ENCODE measurements around the gene UBE4A.

Gene UBE4A

DNA sequence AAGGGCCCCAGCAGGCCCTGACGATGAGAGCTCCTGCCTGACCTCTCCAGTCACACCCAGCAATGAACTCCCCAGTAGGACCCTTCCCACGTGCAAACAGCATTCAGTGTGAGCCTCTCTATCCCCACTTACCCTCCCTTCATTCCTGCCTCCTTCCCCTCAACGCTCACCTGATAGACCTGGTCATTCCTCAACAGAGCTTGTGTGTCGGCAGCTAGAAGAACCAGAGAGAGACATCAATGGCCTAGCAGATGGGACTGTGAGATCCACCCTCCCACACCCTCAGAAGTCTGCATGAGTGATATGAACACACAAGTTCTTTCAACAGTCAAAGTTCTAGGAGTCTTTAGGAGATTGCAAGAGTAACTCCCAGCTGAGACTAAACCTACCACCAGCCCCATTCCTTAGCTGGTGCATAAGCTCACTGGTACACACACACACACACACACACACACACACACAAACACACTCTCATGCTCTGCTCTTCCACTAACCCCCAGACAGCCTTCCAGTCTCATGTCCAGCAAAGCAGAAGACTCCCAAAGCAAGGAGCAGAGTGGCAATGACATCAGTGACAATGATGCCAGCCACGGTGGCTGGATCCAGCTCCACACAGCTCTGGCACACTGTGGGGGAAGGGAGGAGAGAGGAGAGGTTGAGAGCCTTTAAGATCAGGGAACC lies 20.0 kb upstream of the UBE4A start:
- in situ Hi-C loops (cut with MboI; ENCODE audit: low pct_unique_long_range_greater_than_20kb, low sequenced_read_pairs) = no loop called here
- DNase-seq = no peak

DNA sequence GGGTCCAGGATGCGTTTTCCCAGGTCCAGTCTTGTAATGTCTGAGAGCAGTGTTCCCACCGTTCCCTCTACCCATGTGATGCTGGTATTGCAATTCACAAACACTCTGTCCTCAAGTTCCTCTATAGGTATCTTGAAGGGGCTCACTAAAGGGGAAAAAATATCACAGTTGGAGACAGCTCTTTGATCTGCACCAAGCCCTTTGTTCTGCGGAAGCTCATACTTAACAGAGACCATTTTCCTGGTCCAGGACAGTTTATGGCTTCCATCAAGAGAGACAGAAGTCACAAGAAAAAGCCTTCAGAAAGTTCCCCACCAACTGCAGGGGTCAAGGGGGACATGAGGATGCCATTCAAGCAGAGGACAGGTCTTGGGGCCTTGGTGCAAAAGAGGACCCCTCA lies 19.0 kb upstream of the UBE4A start:
- in situ Hi-C loops (cut with MboI; ENCODE audit: low pct_unique_long_range_greater_than_20kb, low sequenced_read_pairs) = no loop called here
- DNase-seq = no peak

DNA sequence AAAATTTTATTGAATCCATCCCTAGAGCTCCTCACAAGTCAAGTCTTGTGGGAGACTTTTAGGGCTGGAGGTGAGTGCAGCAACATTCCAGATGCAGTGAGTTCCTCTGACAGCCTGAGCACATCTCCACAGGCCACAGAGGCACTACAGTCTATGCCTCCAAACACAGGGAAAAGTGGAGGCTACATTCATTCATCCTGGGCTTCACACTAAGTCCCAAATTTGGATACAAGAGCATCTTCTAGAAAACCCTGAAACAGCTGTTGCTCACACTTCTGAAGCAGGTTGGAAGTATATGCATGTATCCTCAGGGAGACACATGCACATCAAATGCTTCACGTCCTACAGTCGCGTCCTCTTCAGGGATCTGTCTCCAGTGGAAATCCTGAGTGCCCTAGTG lies 18.1 kb upstream of the UBE4A start:
- DNase-seq = no peak
- in situ Hi-C loops (cut with MboI; ENCODE audit: low pct_unique_long_range_greater_than_20kb, low sequenced_read_pairs) = no loop called here

DNA sequence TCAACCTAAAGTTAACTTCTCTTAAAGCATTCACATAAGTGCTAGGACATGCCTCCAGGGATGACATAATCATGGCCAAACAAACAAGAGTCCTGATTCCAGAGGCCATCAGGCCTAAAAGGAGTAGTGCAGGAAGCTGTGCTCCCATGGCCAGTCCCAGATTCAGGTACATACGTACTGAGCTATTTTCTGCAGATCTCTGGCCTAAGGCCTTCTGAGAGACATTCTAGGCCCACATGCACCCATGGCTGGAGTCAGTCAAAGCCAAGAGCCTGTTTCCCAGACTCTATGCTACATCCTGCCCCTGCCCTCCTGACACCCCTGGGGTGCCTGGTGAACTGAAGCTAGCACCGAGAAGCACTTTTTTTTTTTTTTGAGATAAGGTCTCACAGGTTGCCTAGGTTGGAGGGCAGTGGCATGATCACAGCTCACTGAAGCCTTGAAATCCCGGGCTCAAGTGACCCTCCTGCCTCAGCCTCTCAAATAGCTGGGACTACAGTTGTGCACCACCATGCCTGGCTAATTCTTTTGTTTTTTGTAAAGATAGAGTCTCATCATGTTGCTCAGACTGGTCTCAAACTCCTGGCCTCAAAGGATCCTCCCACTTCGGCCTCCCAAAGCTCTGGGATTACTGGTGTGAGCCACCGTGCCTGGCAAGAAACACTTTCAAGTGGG lies 17.4 kb upstream of the UBE4A start:
- in situ Hi-C loops (cut with MboI; ENCODE audit: low pct_unique_long_range_greater_than_20kb, low sequenced_read_pairs) = no loop called here
- no peak for DNase-seq

DNA sequence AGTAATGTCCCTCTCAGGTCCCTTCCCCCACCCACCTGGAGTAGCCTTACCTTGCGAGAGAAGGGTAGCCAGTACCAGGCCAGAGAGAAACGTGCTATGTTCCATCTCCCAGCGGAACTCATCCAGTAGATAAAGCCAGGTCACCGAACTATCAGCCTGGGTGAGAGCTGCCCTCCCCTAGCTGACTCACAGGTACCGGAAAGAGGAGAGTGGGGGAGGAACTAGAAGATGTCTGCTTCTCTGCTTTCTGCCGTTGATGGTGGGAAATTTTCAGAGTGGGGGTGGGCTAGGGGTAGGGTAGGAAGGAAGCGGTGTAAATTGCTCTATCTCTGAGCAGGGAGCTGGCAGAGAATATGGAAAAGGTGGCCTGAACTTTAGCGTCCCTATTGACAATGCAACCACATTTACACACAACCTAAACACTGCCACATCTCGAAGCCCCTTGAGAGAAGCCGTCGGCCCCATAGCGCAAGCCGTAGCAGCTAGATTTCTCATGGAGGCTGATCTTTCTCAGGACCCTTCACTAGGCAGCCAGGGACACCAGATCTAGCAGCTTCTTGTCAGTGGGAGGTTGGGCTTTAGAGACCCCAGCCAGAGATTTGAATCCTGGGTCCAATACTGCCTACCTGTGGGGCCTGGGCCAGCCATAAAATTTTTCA lies 16.8 kb upstream of the UBE4A start, which contains the start of gene CD3D:
CD3D (minus strand) TSS at position 203 of the 659 bp plus-strand sequence; CDS start at position 105, 98 bp downstream.
- peak; percentile 78 for DNase-seq
- in situ Hi-C loops (cut with MboI; ENCODE audit: low pct_unique_long_range_greater_than_20kb, low sequenced_read_pairs) = no loop called here

DNA sequence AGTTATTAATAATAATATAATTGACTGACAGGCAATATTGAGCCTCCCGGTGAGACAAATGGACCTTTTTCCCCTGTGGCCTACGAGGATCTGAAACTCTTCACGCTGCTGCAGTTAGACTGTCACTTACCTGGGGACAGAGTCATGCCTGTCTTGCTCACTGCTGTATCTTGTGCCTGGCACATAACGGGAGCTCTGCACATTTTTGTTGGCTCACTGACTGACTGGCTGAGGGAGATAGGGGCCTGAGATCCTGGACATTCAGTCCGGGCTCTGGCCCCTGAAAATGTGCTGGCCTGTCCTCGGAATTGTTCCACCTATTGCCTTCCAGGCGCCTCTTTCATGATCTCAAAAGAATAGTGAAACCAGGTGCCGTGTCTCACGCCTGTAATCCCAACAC lies 16.2 kb upstream of the UBE4A start:
- DNase-seq = no peak
- in situ Hi-C loops (cut with MboI; ENCODE audit: low pct_unique_long_range_greater_than_20kb, low sequenced_read_pairs) = no loop called here

DNA sequence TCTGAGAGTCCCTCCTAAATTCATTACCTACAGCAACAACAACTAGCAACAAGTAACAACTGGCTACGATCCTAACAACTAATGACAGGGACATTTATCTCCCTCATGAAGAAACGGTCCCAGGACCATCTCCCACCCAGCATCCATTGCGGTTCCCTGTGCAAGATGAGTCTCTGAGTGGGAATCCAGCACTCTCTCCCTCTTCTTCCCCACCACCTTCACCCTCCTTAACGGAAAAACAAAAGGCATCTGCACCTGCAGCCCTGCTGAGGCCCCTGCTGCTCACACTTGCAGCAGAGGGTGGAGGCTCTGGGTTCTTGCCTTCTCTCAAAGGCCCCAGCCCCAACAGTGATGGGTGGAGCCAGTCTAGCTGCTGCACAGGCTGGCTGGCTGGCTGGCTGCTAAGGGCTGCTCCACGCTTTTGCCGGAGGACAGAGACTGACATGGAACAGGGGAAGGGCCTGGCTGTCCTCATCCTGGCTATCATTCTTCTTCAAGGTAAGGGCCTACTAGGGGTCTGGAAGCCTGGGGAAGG lies 15.4 kb upstream of the UBE4A start, which contains the start of gene CD3G:
CD3G (plus strand) TSS at position 364 of the 535 bp plus-strand sequence; CDS start at position 444, 80 bp downstream.
- in situ Hi-C loops (cut with MboI; ENCODE audit: low pct_unique_long_range_greater_than_20kb, low sequenced_read_pairs) = no loop called here
- DNase-seq = no peak

DNA sequence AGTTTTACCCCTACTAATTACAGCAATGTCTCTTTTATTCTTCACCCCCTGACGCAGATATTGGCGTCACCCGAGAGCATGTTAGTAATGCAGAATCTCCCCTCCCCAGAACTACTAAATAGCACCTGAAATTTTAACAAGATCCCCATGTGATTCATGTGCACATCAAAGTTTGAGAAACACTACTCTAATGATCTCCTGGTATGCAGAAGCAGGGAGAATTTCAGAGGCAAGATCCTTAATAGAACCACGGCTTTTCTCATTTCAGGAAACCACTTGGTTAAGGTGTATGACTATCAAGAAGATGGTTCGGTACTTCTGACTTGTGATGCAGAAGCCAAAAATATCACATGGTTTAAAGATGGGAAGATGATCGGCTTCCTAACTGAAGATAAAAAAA lies 9.9 kb upstream of the UBE4A start:
- no peak for DNase-seq
- in situ Hi-C loops (cut with MboI; ENCODE audit: low pct_unique_long_range_greater_than_20kb, low sequenced_read_pairs) = no loop called here

DNA sequence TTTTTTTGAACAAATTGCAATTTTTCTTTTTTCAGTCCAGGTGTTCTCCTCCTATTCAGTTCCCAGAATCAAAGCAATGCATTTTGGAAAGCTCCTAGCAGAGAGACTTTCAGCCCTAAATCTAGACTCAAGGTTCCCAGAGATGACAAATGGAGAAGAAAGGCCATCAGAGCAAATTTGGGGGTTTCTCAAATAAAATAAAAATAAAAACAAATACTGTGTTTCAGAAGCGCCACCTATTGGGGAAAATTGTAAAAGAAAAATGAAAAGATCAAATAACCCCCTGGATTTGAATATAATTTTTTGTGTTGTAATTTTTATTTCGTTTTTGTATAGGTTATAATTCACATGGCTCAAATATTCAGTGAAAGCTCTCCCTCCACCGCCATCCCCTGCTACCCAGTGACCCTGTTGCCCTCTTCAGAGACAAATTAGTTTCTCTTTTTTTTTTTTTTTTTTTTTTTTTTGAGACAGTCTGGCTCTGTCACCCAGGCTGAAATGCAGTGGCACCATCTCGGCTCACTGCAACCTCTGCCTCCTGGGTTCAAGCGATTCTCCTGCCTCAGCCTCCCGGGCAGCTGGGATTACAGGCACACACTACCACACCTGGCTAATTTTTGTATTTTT lies 6.2 kb upstream of the UBE4A start:
- peak; percentile 64 for DNase-seq
- in situ Hi-C loops (cut with MboI; ENCODE audit: low pct_unique_long_range_greater_than_20kb, low sequenced_read_pairs) = loop anchor here (10.0 kb wide), 1 partner anchor 48 kb away; the partner anchor contains the start of gene CD3E

DNA sequence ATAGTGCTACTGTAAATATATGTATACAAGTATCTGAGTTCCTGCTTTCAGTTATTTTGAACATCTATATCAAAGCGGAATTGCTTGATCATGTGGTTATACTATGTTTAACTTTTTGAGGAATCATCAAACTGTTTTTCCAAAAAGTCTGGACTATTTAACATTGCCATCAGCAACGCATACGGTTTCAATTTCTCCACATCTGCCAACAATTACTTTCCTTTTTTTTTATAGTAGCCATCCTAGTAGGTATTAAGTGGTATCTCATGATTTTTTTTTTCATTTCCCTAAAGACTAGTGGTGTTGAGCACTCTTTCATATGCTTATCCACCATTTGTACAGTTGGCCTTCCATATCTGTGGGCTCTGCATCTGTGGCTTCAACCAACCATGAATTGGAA lies 1.3 kb upstream of the UBE4A start:
- in situ Hi-C loops (cut with MboI; ENCODE audit: low pct_unique_long_range_greater_than_20kb, low sequenced_read_pairs) = loop anchor here (10.0 kb wide), 1 partner anchor 53 kb away; the partner anchor contains the start of gene CD3E
- no peak for DNase-seq

DNA sequence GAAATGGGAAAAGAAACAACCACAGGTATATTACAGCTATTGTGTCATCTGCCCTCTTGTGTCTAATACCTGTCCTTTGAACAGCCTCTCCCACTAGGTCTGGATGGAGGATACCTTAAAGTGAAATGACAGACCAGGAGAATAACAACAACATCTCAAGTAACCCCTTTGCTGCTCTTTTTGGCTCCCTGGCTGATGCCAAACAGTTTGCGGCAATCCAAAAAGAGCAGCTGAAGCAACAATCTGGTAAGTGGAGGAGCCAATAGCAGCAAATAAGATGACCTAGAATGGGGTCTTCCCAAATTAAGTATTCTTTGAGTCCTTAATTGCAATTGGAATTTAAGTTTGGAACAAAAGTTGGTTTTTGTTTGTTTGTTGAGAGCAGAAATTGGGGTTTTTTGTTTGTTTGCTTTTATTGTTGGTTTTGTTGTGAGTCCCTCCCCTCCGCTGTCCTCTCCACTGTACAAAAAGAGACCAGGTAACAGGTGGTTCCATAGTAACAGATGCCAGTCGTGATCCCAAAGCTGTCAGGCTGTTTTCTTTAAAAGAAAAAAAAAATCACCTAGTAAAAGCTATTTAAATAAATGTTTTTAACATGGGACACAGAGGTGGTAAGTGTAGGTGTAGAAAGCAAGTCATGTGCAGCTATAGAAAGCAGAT lies 5.7 kb downstream of the UBE4A start:
- in situ Hi-C loops (cut with MboI; ENCODE audit: low pct_unique_long_range_greater_than_20kb, low sequenced_read_pairs) = no loop called here

DNA sequence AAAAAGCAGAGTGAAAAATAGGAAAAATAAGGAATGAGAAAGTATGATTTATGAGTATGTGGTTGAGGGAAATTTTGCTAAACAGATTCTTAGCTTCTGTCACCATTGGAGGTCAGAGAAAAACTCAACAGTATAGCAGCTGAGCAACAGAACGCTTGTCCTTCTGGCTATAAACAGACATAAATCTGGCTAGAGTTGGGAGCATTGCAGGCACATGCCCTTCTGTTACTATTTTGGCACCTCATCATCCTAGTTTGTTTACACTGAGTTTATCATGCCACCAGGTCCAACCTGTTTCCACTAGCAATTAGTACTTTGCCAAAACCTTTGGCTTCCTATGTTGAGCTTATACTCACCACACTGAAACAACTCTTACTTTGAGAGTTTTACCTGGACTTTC lies 6.9 kb downstream of the UBE4A start:
- in situ Hi-C loops (cut with MboI; ENCODE audit: low pct_unique_long_range_greater_than_20kb, low sequenced_read_pairs) = no loop called here
- DNase-seq = no peak

More for the DNA sequence above, 5.7 kb downstream of the UBE4A start:
- DNase-seq = no peak

DNA sequence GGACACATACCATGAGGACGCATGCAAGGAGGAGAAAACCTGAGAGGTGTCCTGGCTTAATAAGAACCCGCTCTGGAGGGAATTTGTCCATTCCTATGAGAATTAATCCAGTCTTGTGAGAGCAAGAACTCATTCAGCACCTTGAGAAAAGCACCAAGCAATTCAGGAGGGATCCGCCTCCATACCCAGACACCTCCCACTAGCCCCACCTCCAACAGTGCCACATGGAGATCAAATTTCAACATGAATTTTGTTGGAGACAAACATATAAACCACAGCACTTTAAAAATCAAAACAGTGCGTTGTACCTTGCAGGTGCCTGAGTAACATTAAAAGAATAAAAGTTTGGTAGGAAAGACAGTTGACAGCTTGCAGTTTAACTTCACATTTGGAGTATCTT lies 11.4 kb downstream of the UBE4A start:
- no peak for DNase-seq
- in situ Hi-C loops (cut with MboI; ENCODE audit: low pct_unique_long_range_greater_than_20kb, low sequenced_read_pairs) = no loop called here

DNA sequence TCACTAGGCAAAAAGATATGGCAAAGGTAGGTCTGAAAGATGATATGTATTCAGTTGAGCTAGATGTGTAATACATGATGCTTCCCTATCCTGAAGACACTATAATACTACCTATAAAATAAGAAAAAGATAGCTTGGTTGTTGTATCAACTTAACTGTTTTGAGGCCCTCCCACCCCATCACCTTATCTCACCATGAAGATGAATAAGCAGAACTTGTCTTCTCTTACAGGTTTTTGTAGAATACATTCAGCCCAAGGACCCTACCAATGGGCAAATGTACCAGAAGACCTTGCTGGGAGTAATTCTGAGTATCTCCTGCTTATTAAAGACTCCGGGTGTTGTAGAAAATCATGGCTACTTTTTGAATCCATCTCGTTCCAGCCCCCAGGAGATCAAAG lies 13.9 kb downstream of the UBE4A start:
- in situ Hi-C loops (cut with MboI; ENCODE audit: low pct_unique_long_range_greater_than_20kb, low sequenced_read_pairs) = no loop called here
- no peak for DNase-seq

DNA sequence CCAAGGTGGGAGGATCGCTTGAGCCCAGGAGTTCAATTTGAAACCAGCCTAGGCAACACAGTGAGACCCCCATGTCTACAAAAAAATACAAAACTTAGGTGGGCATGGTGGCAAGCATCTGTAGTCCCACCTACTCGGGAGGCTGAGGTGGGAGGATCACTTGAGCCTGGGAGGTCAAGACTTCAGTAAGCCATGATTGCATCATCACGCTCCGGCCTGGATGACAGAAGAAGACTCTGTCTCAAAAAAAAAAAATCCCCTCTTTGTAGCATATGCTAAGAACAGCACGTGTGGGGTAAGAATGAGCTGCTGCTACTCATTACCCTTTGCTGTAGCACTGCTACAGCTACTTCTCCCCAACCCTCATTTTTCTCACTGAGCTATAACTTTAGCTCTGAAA lies 14.5 kb downstream of the UBE4A start:
- in situ Hi-C loops (cut with MboI; ENCODE audit: low pct_unique_long_range_greater_than_20kb, low sequenced_read_pairs) = no loop called here
- no peak for DNase-seq

DNA sequence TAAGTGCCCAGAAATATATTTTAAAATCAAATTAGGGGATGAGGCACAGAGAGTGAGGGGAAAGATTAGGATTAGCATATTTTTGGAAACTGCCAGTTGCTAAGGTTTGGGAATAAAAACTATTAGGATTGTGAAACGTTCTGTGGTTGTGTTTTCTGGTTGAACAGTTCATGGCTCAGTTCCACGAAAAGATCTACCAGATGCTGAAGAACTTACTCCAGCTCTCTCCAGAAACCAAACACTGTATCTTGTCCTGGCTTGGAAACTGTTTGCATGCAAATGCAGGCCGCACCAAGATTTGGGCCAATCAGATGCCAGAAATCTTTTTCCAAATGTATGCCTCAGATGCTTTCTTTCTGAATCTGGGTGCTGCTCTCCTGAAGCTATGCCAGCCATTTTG lies 15.3 kb downstream of the UBE4A start:
- no peak for DNase-seq
- in situ Hi-C loops (cut with MboI; ENCODE audit: low pct_unique_long_range_greater_than_20kb, low sequenced_read_pairs) = no loop called here

DNA sequence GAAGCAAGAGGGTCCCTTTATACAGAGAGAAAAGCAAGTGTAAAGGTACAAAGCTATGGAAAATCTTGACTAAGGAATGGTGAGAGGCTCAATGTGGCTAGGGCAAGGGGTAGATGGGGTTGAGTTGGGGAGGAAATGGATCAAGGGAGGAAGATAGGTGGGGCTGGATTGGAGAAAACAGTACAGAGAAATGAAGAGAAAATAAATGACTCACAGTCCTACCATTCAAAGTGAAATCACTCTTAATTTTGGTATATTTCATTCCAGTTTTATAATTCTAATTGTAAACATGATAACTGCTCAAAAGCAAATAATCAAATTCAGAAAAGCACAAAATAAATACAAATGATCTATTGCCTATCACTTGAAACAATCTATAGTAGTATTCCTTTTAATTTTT lies 16.6 kb downstream of the UBE4A start:
- no peak for DNase-seq
- in situ Hi-C loops (cut with MboI; ENCODE audit: low pct_unique_long_range_greater_than_20kb, low sequenced_read_pairs) = no loop called here

DNA sequence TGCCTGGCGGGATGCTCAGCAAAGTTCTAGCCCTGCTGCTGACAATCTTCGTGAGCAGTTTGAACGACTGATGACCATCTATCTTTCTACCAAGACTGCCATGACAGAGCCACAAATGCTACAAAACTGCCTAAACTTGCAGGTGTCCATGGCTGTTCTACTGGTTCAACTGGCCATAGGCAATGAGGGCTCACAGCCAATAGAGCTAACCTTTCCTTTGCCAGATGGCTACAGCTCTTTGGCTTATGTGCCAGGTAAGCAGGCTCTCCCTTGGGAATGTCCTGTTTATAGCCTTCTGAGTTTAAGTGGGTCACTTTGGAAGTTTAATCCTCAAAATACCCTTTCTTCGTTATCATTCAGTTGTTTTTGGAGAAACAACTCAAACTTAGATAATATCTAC lies 20.1 kb downstream of the UBE4A start:
- in situ Hi-C loops (cut with MboI; ENCODE audit: low pct_unique_long_range_greater_than_20kb, low sequenced_read_pairs) = no loop called here
- DNase-seq = no peak

DNA sequence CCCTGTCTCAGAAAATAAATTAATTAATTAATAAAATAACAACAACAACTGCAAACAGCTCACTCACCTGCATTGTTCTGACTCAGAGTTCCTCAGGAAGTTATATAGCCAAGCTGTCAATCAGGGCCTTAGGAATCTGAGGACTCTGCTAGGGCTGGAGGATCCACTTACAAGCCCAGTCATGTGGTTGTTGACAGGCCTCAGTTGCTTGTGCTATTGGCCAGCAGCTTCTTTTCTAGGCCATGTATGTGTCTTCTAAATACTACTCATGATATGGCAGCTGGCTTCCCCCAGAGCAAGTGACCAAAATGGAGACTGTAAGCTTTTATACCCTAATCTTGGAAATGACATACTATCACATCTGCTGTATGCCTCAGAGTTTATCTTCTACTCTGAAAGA lies 21.2 kb downstream of the UBE4A start:
- in situ Hi-C loops (cut with MboI; ENCODE audit: low pct_unique_long_range_greater_than_20kb, low sequenced_read_pairs) = no loop called here
- no peak for DNase-seq
